Measurements from ENCODE around the gene ZNF814.
"Not testable (repeated sequence)": the region's sequence is repeated elsewhere in the genome, so short reads cannot be mapped to it uniquely, and the experiment has no call there.

- not testable (repeated sequence) for TF ChIP-seq POLR2AphosphoS5 (IDR thresholded peaks at IDR 0.05; ENCODE audit: borderline replicate concordance, low read depth, low read length); EZH2 (IDR thresholded peaks at IDR 0.05); FOXP2 (optimal IDR thresholded peaks at IDR 0.05; ENCODE audit: control extremely low read depth, extremely low read length, insufficient read depth)
Measured at GRCh38 chr19:57873883-57874799, 14.7 kb downstream of the ZNF814 start.
